IMR-90 (cell line): ENCODE data around the gene DRD3. TPM values are rescaled to one million over a fixed set of nuclear protein-coding genes. Genes with fewer than 3 reads are reported as not detected.

Source experiments
- ATAC-seq: fragments of 200-7000 bp; cut with Tn5 transposase; 2 replicates; pipeline ENCODE4 v1.9.1; 2020; ENCODE audit warnings: low read depth, mild to moderate bottlenecking, moderate library complexity
- BruUV-seq: library from RNA; stranded (reverse); fragments of 400-500 nt; replicated peaks from 2 replicates; lab custom pipeline; 2021; lab: Mats Ljungman, UMichigan
- CTCF ChIA-PET: fragments of 300-600 bp; formaldehyde crosslinking; extraction: SDS; loops from one replicate; lab custom pipeline; 2021; ENCODE audit warnings: antibody characterized with exemption; lab: Yijun Ruan, JAX
- POLR2A ChIA-PET: fragments of 300-600 bp; sonication (Branson Sonifier 250); formaldehyde crosslinking; loops from one replicate; lab custom pipeline; 2022; ENCODE audit warnings: antibody characterized with exemption; ENCODE audit not compliant: unreplicated experiment; lab: Charles Lee
- DNase-seq: peaks from one replicate; pipeline ENCODE4 v3.0.0; 2013
- H2AFZ ChIP-seq: replicated peaks from 2 replicates; pipeline ENCODE3; 2013; ENCODE audit warnings: low read length, mild to moderate bottlenecking; ENCODE audit not compliant: poor library complexity
- H2AK5ac ChIP-seq: 2 replicates; pipeline ENCODE4 v1.6.1; 2013; ENCODE audit warnings: low read depth, low read length, inconsistent platforms
- H2AK9ac ChIP-seq: replicated peaks from 2 replicates; pipeline ENCODE3; 2013; ENCODE audit warnings: mild to moderate bottlenecking, low read depth, low read length, moderate library complexity; ENCODE audit not compliant: poor library complexity
- H2BK120ac ChIP-seq: 2 replicates; pipeline ENCODE4 v1.6.1; 2013; ENCODE audit warnings: low read depth, low read length, inconsistent platforms
- H2BK15ac ChIP-seq: 3 replicates; pipeline ENCODE4 v1.6.1; 2013; ENCODE audit warnings: low read depth, low read length, inconsistent platforms
- H2BK20ac ChIP-seq: 2 replicates; pipeline ENCODE4 v1.6.1; 2013; ENCODE audit warnings: low read depth, mild to moderate bottlenecking, inconsistent platforms, low read length, moderate library complexity
- H2BK5ac ChIP-seq: 2 replicates; pipeline ENCODE4 v1.6.1; 2013; ENCODE audit warnings: mild to moderate bottlenecking, low read depth, low read length, inconsistent platforms; ENCODE audit not compliant: poor library complexity, severe bottlenecking
- H3K14ac ChIP-seq: replicated peaks from 2 replicates; pipeline ENCODE4 v1.6.1; 2013; ENCODE audit warnings: low read depth, low read length, inconsistent platforms
- H3K18ac ChIP-seq: 2 replicates; pipeline ENCODE4 v1.6.1; 2013; ENCODE audit warnings: low read depth, low read length, control low read depth
- H3K23ac ChIP-seq: 2 replicates; pipeline ENCODE4 v1.6.1; 2013; ENCODE audit warnings: low read depth, low read length, inconsistent platforms
- H3K27ac ChIP-seq: 2 replicates; pipeline ENCODE4 v1.5.1; 2013; ENCODE audit warnings: mild to moderate bottlenecking, control low read depth, low read length; ENCODE audit not compliant: insufficient read depth
- H3K27me3 ChIP-seq: 2 replicates; pipeline ENCODE4 v1.6.1; 2013; ENCODE audit warnings: low read length; ENCODE audit not compliant: control insufficient read depth, insufficient read depth
- H3K36me3 ChIP-seq: 2 replicates; pipeline ENCODE4 v1.6.1; 2013; ENCODE audit warnings: low read length, mixed read lengths; ENCODE audit not compliant: control insufficient read depth, insufficient read depth
- H3K4ac ChIP-seq: 2 replicates; pipeline ENCODE4 v1.6.1; 2013; ENCODE audit warnings: low read depth, low read length, inconsistent platforms
- H3K4me1 ChIP-seq: 2 replicates; pipeline ENCODE4 v1.6.1; 2013; ENCODE audit warnings: low read length, mixed read lengths; ENCODE audit not compliant: control insufficient read depth, insufficient read depth
- H3K4me2 ChIP-seq: 2 replicates; pipeline ENCODE4 v1.6.1; 2013; ENCODE audit warnings: low read depth, mild to moderate bottlenecking, control low read depth, low read length, moderate library complexity
- H3K4me3 ChIP-seq: 2 replicates; pipeline ENCODE4 v1.5.1; 2013; ENCODE audit warnings: low read depth, mild to moderate bottlenecking, control low read depth, low read length, moderate library complexity; ENCODE audit not compliant: insufficient read depth
- H3K56ac ChIP-seq: 2 replicates; pipeline ENCODE4 v1.6.1; 2013; ENCODE audit warnings: low read length, inconsistent platforms; ENCODE audit not compliant: insufficient read depth; ENCODE audit errors: extremely low read depth
- H3K79me1 ChIP-seq, 2 experiments: 2 replicates each; pipeline ENCODE4 v1.6.1; 2013; ENCODE audit warnings: low read length in 2 of 2, inconsistent platforms in 1 of 2, low read depth in 1 of 2
- H3K9ac ChIP-seq: 2 replicates; pipeline ENCODE4 v1.6.1; 2013; ENCODE audit warnings: low read depth, low read length, control low read depth
- H3K9me1 ChIP-seq: 2 replicates; pipeline ENCODE4 v1.6.1; 2013; ENCODE audit warnings: low read length, inconsistent platforms; ENCODE audit not compliant: insufficient read depth
- H3K9me3 ChIP-seq: 2 replicates; pipeline ENCODE4 v1.6.1; 2013; ENCODE audit warnings: low read length; ENCODE audit not compliant: control insufficient read depth, insufficient read depth
- H4K20me1 ChIP-seq: 2 replicates; pipeline ENCODE4 v1.6.1; 2013; ENCODE audit warnings: low read length, inconsistent platforms; ENCODE audit not compliant: insufficient read depth
- H4K5ac ChIP-seq: 2 replicates; pipeline ENCODE4 v1.6.1; 2013; ENCODE audit warnings: mild to moderate bottlenecking, low read depth, low read length, control low read depth
- H4K8ac ChIP-seq, 2 experiments: 2 replicates each; pipeline ENCODE4 v1.6.1; 2013; ENCODE audit warnings: low read depth in 2 of 2, low read length in 2 of 2, control low read depth in 1 of 2, inconsistent platforms in 1 of 2
- H4K91ac ChIP-seq: 2 replicates; pipeline ENCODE4 v1.6.1; 2013; ENCODE audit warnings: low read depth, low read length, inconsistent platforms; ENCODE audit not compliant: insufficient read depth
- BHLHE40 ChIP-seq: fragments of 150-350 bp; IDR thresholded peaks from 2 replicates; pipeline ENCODE4 v1.6.1; 2016; ENCODE audit warnings: mild to moderate bottlenecking, low read depth, low read length
- CEBPB ChIP-seq: IDR thresholded peaks from 2 replicates; pipeline ENCODE4 v1.6.1; 2012; ENCODE audit warnings: low read depth, low read length, improper control_type of control experiment
- CTCF ChIP-seq: conservative IDR thresholded peaks from 2 replicates; pipeline ENCODE4 v1.5.1; 2012; ENCODE audit warnings: mild to moderate bottlenecking, low read depth, low read length, improper control_type of control experiment
- MAFK ChIP-seq: IDR thresholded peaks from 2 replicates; pipeline ENCODE4 v1.6.1; 2012; ENCODE audit warnings: low read depth, low read length, improper control_type of control experiment
- MAZ ChIP-seq: IDR thresholded peaks from 2 replicates; pipeline ENCODE4 v1.6.1; 2012; ENCODE audit warnings: low read depth, mild to moderate bottlenecking, low read length, improper control_type of control experiment, moderate library complexity, borderline replicate concordance
- POLR2A ChIP-seq: IDR thresholded peaks from 2 replicates; pipeline ENCODE4 v1.6.1; 2012; ENCODE audit warnings: mild to moderate bottlenecking, low read depth, low read length
- RAD21 ChIP-seq: IDR thresholded peaks from 2 replicates; pipeline ENCODE4 v1.6.1; 2012; ENCODE audit warnings: low read length, improper control_type of control experiment
- SMC3 ChIP-seq: fragments of 150-350 bp; IDR thresholded peaks from 2 replicates; pipeline ENCODE4 v1.6.1; 2016; ENCODE audit warnings: low read depth, mild to moderate bottlenecking, antibody characterized with exemption, low read length, moderate library complexity
- USF2 ChIP-seq: fragments of 150-350 bp; IDR thresholded peaks from 2 replicates; pipeline ENCODE4 v1.6.1; 2017; ENCODE audit warnings: mild to moderate bottlenecking, antibody characterized with exemption, low read length, low read depth
- WGBS, 2 experiments: methylation state at CpG; one replicate each; pipeline versions ENCODE4 v1.1.5 to v1.1.7; 2013; ENCODE audit warnings: missing lambda C conversion rate in 2 of 2; ENCODE audit not compliant: insufficient read length in 1 of 2; ENCODE audit errors: extremely low coverage in 2 of 2; 5-methylcytosine and 5-hydroxymethylcytosine counted together
- dilution Hi-C: fragments of 300-500 bp; cut with HindIII; formaldehyde crosslinking; loops from one replicate; pipeline ENCODE4 v1.14.3; 2018; ENCODE audit warnings: low sequenced_read_pairs; ENCODE audit not compliant: unreplicated experiment
- in situ Hi-C: fragments of 300-500 bp; cut with MboI; formaldehyde crosslinking; loops from 3 replicates; pipeline ENCODE4 v1.14.3; 2019; ENCODE audit warnings: low sequenced_read_pairs, inconsistent platforms, mixed read lengths
- intact Hi-C: fragments of 100-400 bp; cut with micrococcal nuclease; formaldehyde crosslinking; loops from 2 replicates; pipeline ENCODE4 v1.10.0; 2022
- polyA plus RNA-seq, 3 experiments: library from polyadenylated mRNA; depleted of rRNA; stranded (reverse); fragments of >200 nt; gene quantifications; 2 replicates each; pipeline ENCODE4 v1.2.3, GENCODE V29; 2012; ENCODE audit warnings: low replicate concordance in 1 of 3
- total RNA-seq: library from RNA; depleted of rRNA; stranded (reverse); fragments of >200 nt; gene quantifications from 2 replicates; pipeline ENCODE4 v1.2.3, GENCODE V29; 2012

DRD3 gene
- total and polyA plus RNA-seq, 2 of the 4 experiments (the other 2 are of a cell fraction), result not detected

DNA sequence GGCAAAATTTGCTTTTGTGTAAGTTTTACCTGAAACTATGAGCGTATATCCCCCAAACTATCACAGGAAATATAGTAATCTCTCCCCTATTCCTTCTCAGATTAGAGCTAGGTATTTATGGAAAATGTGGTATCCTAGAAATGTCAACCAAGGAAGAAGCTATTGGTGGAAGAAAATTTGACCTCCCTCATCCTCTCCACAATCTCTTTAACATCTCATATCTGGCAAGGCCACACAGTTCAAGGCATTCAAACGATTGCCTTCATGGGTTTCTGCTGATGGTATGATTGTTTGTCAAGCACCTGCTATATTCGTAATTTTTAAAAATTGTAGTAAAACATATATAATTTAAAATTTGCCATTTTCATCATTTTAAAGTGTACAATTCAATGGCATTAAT lies 27.5 kb upstream of the DRD3 start:
- Histone ChIP-seq H3K9me3 (no peaks in the 10 kb centered on the region), H4K20me1 (no peaks in the 10 kb centered on the region), H3K14ac (no peak overlapping the region), H4K8ac (no peak overlapping the region), H4K91ac (no peak overlapping the region), H3K18ac (no peak overlapping the region), H2BK120ac (no peak overlapping the region), H3K4ac (no peak overlapping the region), H2BK5ac (no peak overlapping the region), H2AK5ac (no peak overlapping the region), H3K9ac (no peak overlapping the region), H3K4me3 (no peak overlapping the region), H2BK20ac (no peak overlapping the region), H2AFZ (no peak overlapping the region), H3K79me1 (no peaks in the 10 kb centered on the region), H3K23ac (no peak overlapping the region), H4K5ac (no peak overlapping the region), H3K4me1 (no peaks in the 10 kb centered on the region), H2AK9ac (no peak overlapping the region), H3K36me3 (no peaks in the 10 kb centered on the region), H3K27me3 (peaks cover 6% of the 10 kb centered on the region), H3K4me2 (no peak overlapping the region), H2BK15ac (no peak overlapping the region), H3K27ac (no peak overlapping the region), H3K56ac (no peak overlapping the region), H3K9me1 (no peaks in the 10 kb centered on the region)
- dilution Hi-C loops (no loop called here), in situ Hi-C loops (no loop called here), intact Hi-C loops (no loop called here)
- BruUV-seq, result no TSS peak
- DNase-seq, result no peak
- no CpG with 5 or more reads among the region's 3 CpGs for WGBS, 2 experiments
- ChIA-PET CTCF (interaction anchor here (2.3 kb wide), 1 partner anchor 8 kb away, joined by 7 read pairs; no protein-coding TSS in a partner anchor), POLR2A (no interaction called here)
- no peak for ATAC-seq
- TF ChIP-seq MAFK (no peak), RAD21 (no peak), POLR2A (no peak), SMC3 (no peak), USF2 (no peak), BHLHE40 (no peak), MAZ (no peak), CEBPB (no peak), CTCF (no peak)
